ENCODE measurements around the gene AKIRIN1. TPM values are rescaled to one million over a fixed set of nuclear protein-coding genes. Genes with fewer than 3 reads are reported as not detected.
"Not testable (repeated sequence)": the region's sequence is repeated elsewhere in the genome, so short reads cannot be mapped to it uniquely, and the experiment has no call there.

AKIRIN1 gene
- total RNA-seq, 1 experiment from 2014 or later: 70.7 TPM

- no peak for DNase-seq (ENCODE audit: low spot score)
Observed at GRCh38 chr1:39045231-39045630, 54.2 kb downstream of the AKIRIN1 start.

GRCh38 chr1:39046613-39047210, 55.6 kb downstream of the AKIRIN1 start:
- no peak for DNase-seq (ENCODE audit: low spot score)

GRCh38 chr1:39047374-39048229, 56.5 kb downstream of the AKIRIN1 start:
- DNase-seq (ENCODE audit: low spot score): no peak

GRCh38 chr1:39048745-39049370, 57.8 kb downstream of the AKIRIN1 start:
- no peak for DNase-seq (ENCODE audit: low spot score)

GRCh38 chr1:39050001-39050400, 58.9 kb downstream of the AKIRIN1 start:
- no peak for DNase-seq (ENCODE audit: low spot score)

GRCh38 chr1:39051193-39051850, 60.2 kb downstream of the AKIRIN1 start:
- DNase-seq (ENCODE audit: low spot score): not testable (repeated sequence)

GRCh38 chr1:39051956-39052355, 60.9 kb downstream of the AKIRIN1 start:
- DNase-seq (ENCODE audit: low spot score): no peak

- DNase-seq (ENCODE audit: low spot score): not testable (repeated sequence)
Observed at GRCh38 chr1:39055213-39055710, 64.2 kb downstream of the AKIRIN1 start.

Small RNA genes within 50 kb of the gene (small RNA-seq; reads per million reads assigned to genes)
- not detected for gene RF00019

Other genes starting within 250 kb of the AKIRIN1 start
- 2.3 and 4.3 TPM in 2 replicates for gene RRAGC, start 131.5 kb upstream of the AKIRIN1 start, total RNA-seq (2014; rRNA removed; shearing (Covaris generic))
- 15.0 and 15.3 TPM in 2 replicates for gene MYCBP, start 117.9 kb upstream of the AKIRIN1 start, total RNA-seq (2014; rRNA removed; shearing (Covaris generic))
- gene GJA9, start 109.7 kb upstream of the AKIRIN1 start, total RNA-seq (2014; rRNA removed; shearing (Covaris generic)): 0.13 TPM in 1 of 2 replicates, not detected in the other
- gene RHBDL2, start 49.4 kb upstream of the AKIRIN1 start, total RNA-seq (2014; rRNA removed; shearing (Covaris generic)): 8.5 and 12.3 TPM in 2 replicates
- gene NDUFS5, start 35.1 kb downstream of the AKIRIN1 start, total RNA-seq (2014; rRNA removed; shearing (Covaris generic)): 427 and 450 TPM in 2 replicates
- gene MACF1, start 213.4 kb downstream of the AKIRIN1 start, total RNA-seq (2014; rRNA removed; shearing (Covaris generic)): 77.4 and 79.5 TPM in 2 replicates

Measured in HT-29 (cell line).